ENCODE results near the gene HLTF.

The HLTF gene

GRCh38 chr3:149018247-149018646 is 68.1 kb downstream of the HLTF start:
- DNase-seq (ENCODE audit: low read depth in 1 of 2, low spot score in 1 of 2), result no peak

GRCh38 chr3:149016669-149017541 is 69.4 kb downstream of the HLTF start:
- DNase-seq (ENCODE audit: low read depth in 1 of 2, low spot score in 1 of 2), result no peak

- DNase-seq (ENCODE audit: low read depth in 1 of 2, low spot score in 1 of 2), result no peak
These were observed 70.1 kb downstream of the HLTF start for GRCh38 chr3:149016242-149016641.

GRCh38 chr3:149015393-149015792 is 70.9 kb downstream of the HLTF start:
- DNase-seq (ENCODE audit: low read depth in 1 of 2, low spot score in 1 of 2), result no peak

- DNase-seq (ENCODE audit: low read depth in 1 of 2, low spot score in 1 of 2), result no peak
These were observed 72.6 kb downstream of the HLTF start for GRCh38 chr3:149013726-149014125.

GRCh38 chr3:149011676-149012075 is 74.7 kb downstream of the HLTF start:
- DNase-seq (ENCODE audit: low read depth in 1 of 2, low spot score in 1 of 2), result no peak

- DNase-seq (ENCODE audit: low read depth in 1 of 2, low spot score in 1 of 2), result no peak
These were observed 75.4 kb downstream of the HLTF start for GRCh38 chr3:149010966-149011365.

- DNase-seq (ENCODE audit: low read depth in 1 of 2, low spot score in 1 of 2), result no peak
These were observed 75.8 kb downstream of the HLTF start for GRCh38 chr3:149010504-149010951.

GRCh38 chr3:149009732-149010131 is 76.6 kb downstream of the HLTF start:
- no peak for DNase-seq (ENCODE audit: low read depth in 1 of 2, low spot score in 1 of 2)

GRCh38 chr3:149007567-149008257 is 78.6 kb downstream of the HLTF start:
- DNase-seq (ENCODE audit: low read depth in 1 of 2, low spot score in 1 of 2), result no peak

GRCh38 chr3:149005416-149005815 is 80.9 kb downstream of the HLTF start:
- no peak for DNase-seq (ENCODE audit: low read depth in 1 of 2, low spot score in 1 of 2)

GRCh38 chr3:149004622-149005021 is 81.7 kb downstream of the HLTF start:
- no peak for DNase-seq (ENCODE audit: low read depth in 1 of 2, low spot score in 1 of 2)

GRCh38 chr3:149003653-149004305 is 82.6 kb downstream of the HLTF start:
- DNase-seq (ENCODE audit: low read depth in 1 of 2, low spot score in 1 of 2), result no peak

- DNase-seq (ENCODE audit: low read depth in 1 of 2, low spot score in 1 of 2), result no peak
These were observed 84.6 kb downstream of the HLTF start for GRCh38 chr3:149001727-149002126.

- no peak for DNase-seq (ENCODE audit: low read depth in 1 of 2, low spot score in 1 of 2)
These were observed 86.1 kb downstream of the HLTF start for GRCh38 chr3:149000206-149000745.

- DNase-seq (ENCODE audit: low read depth in 1 of 2, low spot score in 1 of 2), result no peak
These were observed 86.5 kb downstream of the HLTF start for GRCh38 chr3:148999806-149000205.

GRCh38 chr3:148998715-148999423 is 87.5 kb downstream of the HLTF start:
- no peak for DNase-seq (ENCODE audit: low read depth in 1 of 2, low spot score in 1 of 2)

GRCh38 chr3:148998297-148998696 is 88.0 kb downstream of the HLTF start:
- DNase-seq (ENCODE audit: low read depth in 1 of 2, low spot score in 1 of 2), result no peak

GRCh38 chr3:148997623-148998022 is 88.7 kb downstream of the HLTF start:
- no peak for DNase-seq (ENCODE audit: low read depth in 1 of 2, low spot score in 1 of 2)

GRCh38 chr3:148992635-148993255 is 93.6 kb downstream of the HLTF start:
- no peak for DNase-seq (ENCODE audit: low read depth in 1 of 2, low spot score in 1 of 2)

Measured in activated T-helper 1 cell treated with anti-CD3 and anti-CD28 coated beads, Interleukin-2, amount 50 U/mL, for 16 hours (primary cell).